Epithelial cell of proximal tubule (primary cell): ENCODE data around the gene TNNI3K. TPM values are rescaled to one million over a fixed set of nuclear protein-coding genes. Genes with fewer than 3 reads are reported as not detected.

ENCODE experiments used
- DNase-seq: peaks from one replicate; pipeline ENCODE4 v3.0.0-alpha.2; 2011; ENCODE audit warnings: low read depth
- H3K4me3 ChIP-seq: 2 replicates; pipeline ENCODE4 v1.5.1; 2011; ENCODE audit warnings: low read depth, mild to moderate bottlenecking, low read length
- total RNA-seq: library from RNA; depleted of rRNA; stranded (reverse); fragments of >200 nt; gene quantifications from 2 replicates; pipeline ENCODE4 v1.2.3, GENCODE V29; 2015
- TF ChIP-seq, protein P1 (sequence below): conservative IDR thresholded peaks from 2 replicates; pipeline ENCODE4 v1.5.1; 2012; ENCODE audit warnings: low read depth, mild to moderate bottlenecking, low read length

Gene TNNI3K
- total RNA-seq, 1 donor from 2014 or later = 0.69 TPM

DNA sequence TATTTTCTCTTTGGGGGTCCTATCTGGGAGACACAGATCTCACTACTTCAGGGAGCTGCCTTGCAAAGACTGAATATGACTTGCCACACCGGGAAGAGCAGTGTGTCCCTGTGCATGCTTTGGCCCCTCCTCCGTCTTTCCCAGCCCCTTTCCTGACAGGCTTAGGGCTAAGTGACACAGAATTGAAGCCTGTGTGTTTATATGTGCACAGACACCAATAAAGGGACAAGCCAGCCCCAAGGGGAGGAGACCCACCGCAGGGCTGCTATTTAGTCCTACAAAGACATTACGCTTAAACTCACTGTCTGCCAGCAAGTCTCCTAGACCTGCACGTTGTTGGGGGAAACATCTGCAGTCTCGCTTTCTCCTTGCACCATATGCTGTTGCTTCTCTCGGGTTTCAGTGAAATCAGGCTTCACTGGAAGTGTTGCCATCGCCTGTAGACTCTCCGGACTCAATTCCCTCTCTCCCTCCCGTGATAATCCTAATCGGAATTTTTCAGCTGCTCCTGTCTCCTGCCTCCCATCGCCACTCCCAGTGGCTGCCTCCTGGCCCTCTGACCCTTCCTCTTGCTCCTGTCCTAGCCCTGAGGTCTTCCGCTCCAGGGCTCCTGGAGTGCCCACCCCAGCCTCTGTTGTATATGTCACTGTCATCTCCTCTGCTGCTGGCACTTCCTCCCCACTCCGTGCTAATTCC is 335.8 kb downstream of the TNNI3K start:
- no peak for DNase-seq
- no peak overlapping the region for H3K4me3 ChIP-seq
- TF ChIP-seq, protein P1, sequence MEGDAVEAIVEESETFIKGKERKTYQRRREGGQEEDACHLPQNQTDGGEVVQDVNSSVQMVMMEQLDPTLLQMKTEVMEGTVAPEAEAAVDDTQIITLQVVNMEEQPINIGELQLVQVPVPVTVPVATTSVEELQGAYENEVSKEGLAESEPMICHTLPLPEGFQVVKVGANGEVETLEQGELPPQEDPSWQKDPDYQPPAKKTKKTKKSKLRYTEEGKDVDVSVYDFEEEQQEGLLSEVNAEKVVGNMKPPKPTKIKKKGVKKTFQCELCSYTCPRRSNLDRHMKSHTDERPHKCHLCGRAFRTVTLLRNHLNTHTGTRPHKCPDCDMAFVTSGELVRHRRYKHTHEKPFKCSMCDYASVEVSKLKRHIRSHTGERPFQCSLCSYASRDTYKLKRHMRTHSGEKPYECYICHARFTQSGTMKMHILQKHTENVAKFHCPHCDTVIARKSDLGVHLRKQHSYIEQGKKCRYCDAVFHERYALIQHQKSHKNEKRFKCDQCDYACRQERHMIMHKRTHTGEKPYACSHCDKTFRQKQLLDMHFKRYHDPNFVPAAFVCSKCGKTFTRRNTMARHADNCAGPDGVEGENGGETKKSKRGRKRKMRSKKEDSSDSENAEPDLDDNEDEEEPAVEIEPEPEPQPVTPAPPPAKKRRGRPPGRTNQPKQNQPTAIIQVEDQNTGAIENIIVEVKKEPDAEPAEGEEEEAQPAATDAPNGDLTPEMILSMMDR = no peak

DNA sequence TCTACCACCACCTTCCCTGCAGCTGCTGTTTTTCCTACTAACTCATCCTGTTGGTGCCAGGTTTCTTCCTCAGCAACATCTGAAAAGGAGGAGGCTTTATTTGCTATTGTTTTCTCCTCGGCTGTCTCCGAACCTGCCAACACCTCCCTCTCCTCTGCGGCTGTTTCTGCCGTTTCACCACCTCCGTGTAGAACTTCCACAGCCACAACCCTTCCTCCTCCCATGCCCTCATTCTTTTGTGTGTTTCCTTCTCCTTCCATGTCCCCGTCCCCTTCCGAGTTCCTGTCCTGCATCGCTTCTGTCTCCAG is 336.3 kb downstream of the TNNI3K start:
- H3K4me3 ChIP-seq = no peak overlapping the region
- DNase-seq = no peak
- TF ChIP-seq, protein P1 = no peak

DNA sequence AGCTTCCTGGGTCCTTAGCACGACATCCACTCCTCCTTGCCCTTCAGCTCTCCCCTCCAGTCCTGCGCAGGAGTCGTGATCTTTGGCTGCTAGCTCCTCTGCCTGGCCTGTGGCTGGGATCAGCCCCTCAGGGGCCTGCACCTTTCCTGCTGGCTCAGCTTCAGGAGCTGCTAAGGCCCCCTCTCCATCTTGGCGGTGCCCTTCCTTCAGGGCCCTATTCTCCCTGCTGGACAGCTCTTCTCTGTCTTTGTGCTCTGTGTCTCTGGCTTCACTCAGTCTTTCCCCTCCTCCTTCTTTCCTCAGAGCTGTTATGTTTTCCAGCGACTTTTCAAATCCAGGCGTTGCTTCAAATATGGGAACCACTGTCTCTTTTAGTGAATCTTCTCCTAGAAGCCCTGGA is 336.7 kb downstream of the TNNI3K start:
- no peak for DNase-seq
- TF ChIP-seq, protein P1 = no peak
- no peak overlapping the region for H3K4me3 ChIP-seq

DNA sequence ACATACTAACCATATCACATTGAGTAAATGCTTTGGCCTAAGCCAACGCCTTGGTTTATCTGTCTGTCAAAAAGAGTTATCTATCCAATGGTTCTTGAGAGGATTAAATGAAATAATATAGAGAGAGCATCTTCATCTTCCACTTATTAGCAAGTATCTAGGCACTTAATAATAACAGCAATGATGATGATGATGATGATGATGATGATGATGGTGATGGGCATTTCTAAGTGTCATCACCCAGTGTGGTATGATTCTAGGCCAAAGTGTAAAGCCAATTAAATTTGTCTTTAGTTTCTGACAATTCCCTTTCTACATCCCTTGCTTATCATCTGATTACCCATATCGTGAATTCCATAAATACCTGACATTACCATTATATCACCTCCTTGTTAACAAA is 342.9 kb downstream of the TNNI3K start:
- TF ChIP-seq, protein P1 = no peak
- no peak for DNase-seq
- H3K4me3 ChIP-seq = no peak overlapping the region

DNA sequence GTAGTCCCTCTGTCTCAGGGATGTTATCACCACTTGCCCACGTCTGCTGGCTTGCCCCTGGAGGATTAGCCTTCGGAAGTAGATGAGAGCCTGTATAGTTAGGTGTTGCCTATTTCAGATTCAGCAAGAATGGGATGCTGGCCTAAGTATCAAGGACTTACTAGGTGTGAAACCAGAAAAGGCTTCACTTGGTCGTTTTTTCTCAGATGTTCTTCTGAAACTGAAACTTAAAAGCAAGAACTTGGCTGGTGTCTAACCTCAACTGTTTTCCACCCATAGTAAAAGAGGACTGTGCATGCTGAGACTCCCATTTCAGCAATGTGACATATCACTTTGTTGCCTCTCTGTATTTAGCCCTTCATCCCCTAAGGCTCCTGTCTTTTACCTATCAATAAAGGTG is 344.2 kb downstream of the TNNI3K start:
- TF ChIP-seq, protein P1 = no peak
- H3K4me3 ChIP-seq = no peak overlapping the region
- DNase-seq = no peak

DNA sequence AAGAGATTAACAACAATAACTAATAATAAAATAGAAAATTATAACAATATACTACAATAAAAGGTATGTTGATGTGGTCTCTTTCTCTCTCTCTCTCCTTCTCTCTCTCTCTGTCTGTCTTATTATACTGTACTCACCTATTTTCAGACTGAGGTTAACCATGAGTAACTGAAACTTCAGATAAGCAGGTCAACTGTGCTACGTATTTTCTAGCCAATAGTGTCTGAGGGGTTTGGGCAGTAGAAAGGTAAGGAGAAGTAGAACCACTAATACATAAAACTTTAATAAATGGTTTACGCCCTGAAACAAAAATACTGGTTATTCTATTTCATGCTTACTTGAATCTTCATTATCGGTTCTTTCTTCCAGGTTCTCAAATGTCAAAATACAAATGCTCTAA is 348.2 kb downstream of the TNNI3K start:
- no peak for DNase-seq
- TF ChIP-seq, protein P1 = no peak
- H3K4me3 ChIP-seq = no peak overlapping the region

DNA sequence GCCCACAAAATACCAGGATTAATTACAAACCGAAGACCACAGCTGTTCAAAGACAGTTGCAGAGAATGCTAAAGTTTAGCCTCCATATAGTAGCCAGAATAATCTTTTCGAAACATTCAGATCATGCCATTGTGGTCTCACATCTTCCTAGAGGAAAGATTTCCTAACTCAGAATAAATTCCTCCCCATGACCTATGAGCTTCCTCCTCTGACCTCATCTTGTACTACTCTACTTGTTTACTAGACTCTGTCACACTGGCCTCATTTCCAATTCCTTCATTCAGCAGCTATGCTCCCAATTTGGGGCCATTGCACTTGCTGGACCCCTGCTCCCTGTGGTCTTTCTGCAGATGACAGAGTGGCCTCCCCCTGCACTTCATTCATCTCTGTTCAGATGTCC is 349.0 kb downstream of the TNNI3K start:
- DNase-seq = no peak
- TF ChIP-seq, protein P1 = no peak

More for the DNA sequence above, 349.0 kb downstream of the TNNI3K start:
- no peak overlapping the region for H3K4me3 ChIP-seq
